HepG2 (cell line): Measurements from ENCODE around the gene DGCR2. TPM values are rescaled to one million over a fixed set of nuclear protein-coding genes. Genes with fewer than 3 reads are reported as not detected.

ENCODE experiments used
- DNMT1 ChIP-seq: sonication (generic); formaldehyde crosslinking; IDR thresholded peaks from 2 replicates; pipeline ENCODE4 v1.5.1; 2020; ENCODE audit warnings: mild to moderate bottlenecking, missing genetic modification reagents
- KLF12 ChIP-seq: sonication (generic); formaldehyde crosslinking; IDR thresholded peaks from 2 replicates; pipeline ENCODE4 v1.4.0; 2020; ENCODE audit warnings: missing genetic modification reagents, borderline replicate concordance
- NBN ChIP-seq: fragments of 450-650 bp; conservative IDR thresholded peaks from 2 replicates; pipeline ENCODE4 v1.6.1; 2017
- NONO ChIP-seq, 2 experiments: fragments of 450-650 bp in 1 of 2; sonication (generic) in 1 of 2; formaldehyde crosslinking in 1 of 2; IDR thresholded peaks in 1 of 2; conservative IDR thresholded peaks in 1 of 2; 2 replicates each; pipeline versions ENCODE4 v1.6.1 to v1.8.0; 2017 to 2022; ENCODE audit warnings: mild to moderate bottlenecking in 1 of 2, missing genetic modification reagents in 1 of 2, moderate library complexity in 1 of 2
- NRL ChIP-seq: sonication (generic); formaldehyde crosslinking; IDR thresholded peaks from 2 replicates; pipeline ENCODE4 v1.5.0; 2020; ENCODE audit warnings: missing genetic modification reagents, mild to moderate bottlenecking, moderate library complexity, borderline replicate concordance
- PPARG ChIP-seq: conservative IDR thresholded peaks from 2 replicates; pipeline ENCODE4 v1.6.1; 2016; ENCODE audit warnings: missing biosample characterization, missing genetic modification reagents
- RORA ChIP-seq: sonication (generic); formaldehyde crosslinking; IDR thresholded peaks from 2 replicates; pipeline ENCODE4 v1.5.0; 2020; ENCODE audit warnings: mild to moderate bottlenecking, missing genetic modification reagents, moderate library complexity
- RXRB ChIP-seq: IDR thresholded peaks from 2 replicates; pipeline ENCODE4 v1.6.1; 2016; ENCODE audit warnings: borderline replicate concordance, missing genetic modification reagents, missing compliant biosample characterization
- SMAD9 ChIP-seq: sonication (generic); formaldehyde crosslinking; IDR thresholded peaks from 2 replicates; pipeline ENCODE4 v1.5.1; 2020; ENCODE audit warnings: mild to moderate bottlenecking, missing genetic modification reagents
- ZBTB42 ChIP-seq: sonication (generic); formaldehyde crosslinking; IDR thresholded peaks from 2 replicates; pipeline ENCODE4 v1.5.0; 2020; ENCODE audit warnings: mild to moderate bottlenecking, missing genetic modification reagents
- ZKSCAN8 ChIP-seq: IDR thresholded peaks from 2 replicates; pipeline ENCODE4 v1.6.1; 2016; ENCODE audit warnings: borderline replicate concordance, missing genetic modification reagents, missing compliant biosample characterization
- ZNF160 ChIP-seq: sonication (generic); formaldehyde crosslinking; IDR thresholded peaks from 2 replicates; pipeline ENCODE4 v1.8.0; 2022; ENCODE audit warnings: mild to moderate bottlenecking, inconsistent platforms, missing genetic modification reagents
- ZNF232 ChIP-seq: sonication (generic); formaldehyde crosslinking; IDR thresholded peaks from 2 replicates; pipeline ENCODE4 v1.4.0; 2020; ENCODE audit warnings: missing genetic modification reagents, borderline replicate concordance
- ZNF496 ChIP-seq: sonication (generic); formaldehyde crosslinking; IDR thresholded peaks from 2 replicates; pipeline ENCODE4 v1.8.1; 2023; ENCODE audit warnings: mild to moderate bottlenecking, moderate library complexity, missing genetic modification reagents; ENCODE audit not compliant: insufficient replicate concordance
- ZNF619 ChIP-seq: sonication (generic); formaldehyde crosslinking; IDR thresholded peaks from 2 replicates; pipeline ENCODE4 v1.4.0; 2020; ENCODE audit warnings: mild to moderate bottlenecking, missing genetic modification reagents
- polyA plus RNA-seq, 8 experiments: library from polyadenylated mRNA; depleted of rRNA in 3 of 8; stranded (reverse) in 7 of 8; unstranded in 1 of 8; fragments of >200 nt; fragmentation: Illumina TruSeq in 4 of 8; extraction: Trizol in 4 of 8; gene quantifications; 2 replicates each; pipeline versions ENCODE4 v1.2.1 to v1.2.3, GENCODE V29; 2011 to 2016; ENCODE audit warnings: low read depth in 4 of 8, missing spikeins in 1 of 8, mixed read lengths in 1 of 8; ENCODE audit not compliant: insufficient read depth in 1 of 8
- total RNA-seq, 5 experiments: library from RNA; depleted of rRNA; stranded (reverse); fragments of >200 nt; fragmentation: Illumina TruSeq; extraction: Trizol; gene quantifications; 2 replicates each; pipeline ENCODE4 v1.2.3, GENCODE V29; 2016; ENCODE audit warnings: low read depth in 1 of 5
- TF ChIP-seq, protein P1 (sequence below): sonication (generic); formaldehyde crosslinking; IDR thresholded peaks from 2 replicates; pipeline ENCODE4 v1.8.0; 2022; ENCODE audit warnings: low read depth, missing genetic modification reagents
- TF ChIP-seq, protein P2 (sequence below): sonication (generic); formaldehyde crosslinking; IDR thresholded peaks from 2 replicates; pipeline ENCODE4 v1.9.0; 2021; ENCODE audit warnings: missing genetic modification reagents, borderline replicate concordance
- TF ChIP-seq, protein P3 (sequence below): sonication (generic); formaldehyde crosslinking; IDR thresholded peaks from 2 replicates; pipeline ENCODE4 v1.4.0; 2020; ENCODE audit warnings: missing genetic modification reagents
- TF ChIP-seq, protein P4 (sequence below): sonication (generic); formaldehyde crosslinking; IDR thresholded peaks from 2 replicates; pipeline ENCODE4 v1.8.0; 2023; ENCODE audit warnings: mild to moderate bottlenecking, missing genetic modification reagents

DGCR2 gene
- total and polyA plus RNA-seq, 2 of the 13 experiments (the other 11 are each of a cell fraction or from before 2014, with no cell fraction given), result 23.1 to 35.3 TPM

DNA sequence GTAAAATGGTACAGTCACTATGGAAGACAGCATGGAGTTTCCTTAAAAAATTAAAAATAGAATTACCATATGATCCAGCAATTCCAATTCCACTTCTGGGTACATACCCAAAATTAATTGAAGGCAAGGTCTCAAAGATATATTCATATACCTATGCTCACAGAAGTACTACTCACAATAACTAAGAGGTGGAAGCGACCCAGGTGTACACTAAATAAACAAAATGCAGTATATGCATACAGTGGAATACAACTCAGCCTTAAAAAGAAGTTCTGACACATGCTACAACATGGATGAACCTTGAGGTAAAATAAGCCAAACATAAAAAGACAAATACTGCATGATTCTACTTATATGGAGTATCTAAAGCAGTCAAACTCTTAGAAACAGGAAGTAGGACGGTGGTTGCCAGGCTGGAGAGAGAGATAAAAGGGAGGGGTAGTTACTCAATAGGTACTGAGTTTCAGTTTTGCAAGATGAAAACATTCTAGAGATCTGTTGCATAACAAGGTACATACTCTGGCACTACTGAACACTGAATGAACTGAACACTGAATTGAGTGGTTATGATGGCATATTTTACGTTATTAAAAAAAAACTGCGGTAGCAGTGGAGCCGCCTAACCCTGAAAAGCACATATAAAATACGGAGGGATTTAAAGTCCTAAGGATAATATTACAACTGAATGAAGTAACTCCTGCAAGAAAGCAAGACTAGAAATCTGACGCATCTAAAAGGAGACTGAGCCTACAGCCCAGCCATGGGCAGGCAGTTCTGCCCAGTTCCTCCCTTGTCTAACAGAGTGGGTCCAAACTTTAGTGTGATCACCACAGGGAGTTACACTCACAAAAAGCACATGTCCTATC is 12.8 kb downstream of the DGCR2 start (continued):
- TF ChIP-seq, protein P1, sequence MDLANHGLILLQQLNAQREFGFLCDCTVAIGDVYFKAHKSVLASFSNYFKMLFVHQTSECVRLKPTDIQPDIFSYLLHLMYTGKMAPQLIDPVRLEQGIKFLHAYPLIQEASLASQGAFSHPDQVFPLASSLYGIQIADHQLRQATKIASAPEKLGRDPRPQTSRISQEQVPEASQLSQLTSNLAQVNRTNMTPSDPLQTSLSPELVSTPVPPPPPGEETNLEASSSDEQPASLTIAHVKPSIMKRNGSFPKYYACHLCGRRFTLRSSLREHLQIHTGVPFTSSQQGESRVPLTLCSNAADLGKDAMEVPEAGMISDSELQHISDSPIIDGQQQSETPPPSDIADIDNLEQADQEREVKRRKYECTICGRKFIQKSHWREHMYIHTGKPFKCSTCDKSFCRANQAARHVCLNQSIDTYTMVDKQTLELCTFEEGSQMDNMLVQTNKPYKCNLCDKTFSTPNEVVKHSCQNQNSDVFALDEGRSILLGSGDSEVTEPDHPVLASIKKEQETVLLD (CRISPR knock-in tag), result no peak
- TF ChIP-seq NRL (no peak), PPARG (CRISPR knock-in tag) (peak; percentile 58; the same call in 1 of the 2 replicates), ZNF619 (CRISPR knock-in tag) (no peak), RORA (CRISPR knock-in tag) (no peak), ZNF232 (CRISPR knock-in tag) (no peak), SMAD9 (CRISPR knock-in tag) (no peak), NONO (IDR thresholded peaks at IDR 0.05) (no peak), NONO (CRISPR knock-in tag; conservative IDR thresholded peaks at IDR 0.05) (no peak), ZNF160 (no peak), KLF12 (CRISPR knock-in tag) (no peak), ZNF496 (CRISPR knock-in tag) (no peak), ZKSCAN8 (CRISPR knock-in tag) (peak; percentile 60; the same call in 1 of the 2 replicates), RXRB (CRISPR knock-in tag) (peak; percentile 66), DNMT1 (CRISPR knock-in tag) (no peak), NBN (no peak), ZBTB42 (no peak)
- TF ChIP-seq, protein P2, sequence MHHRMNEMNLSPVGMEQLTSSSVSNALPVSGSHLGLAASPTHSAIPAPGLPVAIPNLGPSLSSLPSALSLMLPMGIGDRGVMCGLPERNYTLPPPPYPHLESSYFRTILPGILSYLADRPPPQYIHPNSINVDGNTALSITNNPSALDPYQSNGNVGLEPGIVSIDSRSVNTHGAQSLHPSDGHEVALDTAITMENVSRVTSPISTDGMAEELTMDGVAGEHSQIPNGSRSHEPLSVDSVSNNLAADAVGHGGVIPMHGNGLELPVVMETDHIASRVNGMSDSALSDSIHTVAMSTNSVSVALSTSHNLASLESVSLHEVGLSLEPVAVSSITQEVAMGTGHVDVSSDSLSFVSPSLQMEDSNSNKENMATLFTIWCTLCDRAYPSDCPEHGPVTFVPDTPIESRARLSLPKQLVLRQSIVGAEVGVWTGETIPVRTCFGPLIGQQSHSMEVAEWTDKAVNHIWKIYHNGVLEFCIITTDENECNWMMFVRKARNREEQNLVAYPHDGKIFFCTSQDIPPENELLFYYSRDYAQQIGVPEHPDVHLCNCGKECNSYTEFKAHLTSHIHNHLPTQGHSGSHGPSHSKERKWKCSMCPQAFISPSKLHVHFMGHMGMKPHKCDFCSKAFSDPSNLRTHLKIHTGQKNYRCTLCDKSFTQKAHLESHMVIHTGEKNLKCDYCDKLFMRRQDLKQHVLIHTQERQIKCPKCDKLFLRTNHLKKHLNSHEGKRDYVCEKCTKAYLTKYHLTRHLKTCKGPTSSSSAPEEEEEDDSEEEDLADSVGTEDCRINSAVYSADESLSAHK (CRISPR knock-in tag), result no peak
- TF ChIP-seq, protein P3, sequence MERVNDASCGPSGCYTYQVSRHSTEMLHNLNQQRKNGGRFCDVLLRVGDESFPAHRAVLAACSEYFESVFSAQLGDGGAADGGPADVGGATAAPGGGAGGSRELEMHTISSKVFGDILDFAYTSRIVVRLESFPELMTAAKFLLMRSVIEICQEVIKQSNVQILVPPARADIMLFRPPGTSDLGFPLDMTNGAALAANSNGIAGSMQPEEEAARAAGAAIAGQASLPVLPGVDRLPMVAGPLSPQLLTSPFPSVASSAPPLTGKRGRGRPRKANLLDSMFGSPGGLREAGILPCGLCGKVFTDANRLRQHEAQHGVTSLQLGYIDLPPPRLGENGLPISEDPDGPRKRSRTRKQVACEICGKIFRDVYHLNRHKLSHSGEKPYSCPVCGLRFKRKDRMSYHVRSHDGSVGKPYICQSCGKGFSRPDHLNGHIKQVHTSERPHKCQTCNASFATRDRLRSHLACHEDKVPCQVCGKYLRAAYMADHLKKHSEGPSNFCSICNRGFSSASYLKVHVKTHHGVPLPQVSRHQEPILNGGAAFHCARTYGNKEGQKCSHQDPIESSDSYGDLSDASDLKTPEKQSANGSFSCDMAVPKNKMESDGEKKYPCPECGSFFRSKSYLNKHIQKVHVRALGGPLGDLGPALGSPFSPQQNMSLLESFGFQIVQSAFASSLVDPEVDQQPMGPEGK, result no peak
- TF ChIP-seq, protein P4, sequence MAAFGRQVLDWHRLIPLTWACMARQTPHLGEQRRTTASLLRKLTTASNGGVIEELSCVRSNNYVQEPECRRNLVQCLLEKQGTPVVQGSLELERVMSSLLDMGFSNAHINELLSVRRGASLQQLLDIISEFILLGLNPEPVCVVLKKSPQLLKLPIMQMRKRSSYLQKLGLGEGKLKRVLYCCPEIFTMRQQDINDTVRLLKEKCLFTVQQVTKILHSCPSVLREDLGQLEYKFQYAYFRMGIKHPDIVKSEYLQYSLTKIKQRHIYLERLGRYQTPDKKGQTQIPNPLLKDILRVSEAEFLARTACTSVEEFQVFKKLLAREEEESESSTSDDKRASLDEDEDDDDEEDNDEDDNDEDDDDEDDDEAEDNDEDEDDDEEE (CRISPR knock-in tag), result no peak
